Smooth muscle cell (in vitro differentiated cells): ENCODE data around the gene RSRC1. TPM values are rescaled to one million over a fixed set of nuclear protein-coding genes. Genes with fewer than 3 reads are reported as not detected.

Experiments
- DNase-seq: peaks from one replicate; lab custom pipeline; 2025; ENCODE audit not compliant: unreplicated experiment; lab: John Stamatoyannopoulos, UW
- H2AFZ ChIP-seq: fragments of 200-600 bp; sonication (generic); 2 replicates; pipeline ENCODE4 v1.6.0; 2016; ENCODE audit warnings: antibody characterized with exemption, low read depth, mild to moderate bottlenecking
- H3F3A ChIP-seq: fragments of 200-600 bp; sonication (generic); 2 replicates; pipeline ENCODE4 v1.6.0; 2017; ENCODE audit warnings: antibody characterized with exemption, low read depth
- H3K27ac ChIP-seq: fragments of 200-600 bp; sonication (generic); 2 replicates; pipeline ENCODE4 v1.5.1; 2016; ENCODE audit warnings: low read depth, mild to moderate bottlenecking
- H3K27me3 ChIP-seq: fragments of 200-600 bp; sonication (generic); 2 replicates; pipeline ENCODE4 v1.6.1; 2016; ENCODE audit warnings: low read depth, mild to moderate bottlenecking
- H3K36me3 ChIP-seq: fragments of 200-600 bp; sonication (generic); 2 replicates; pipeline ENCODE4 v1.5.1; 2016; ENCODE audit warnings: low read depth
- H3K4me1 ChIP-seq: fragments of 200-600 bp; sonication (generic); 2 replicates; pipeline ENCODE4 v1.5.1; 2016; ENCODE audit warnings: low read depth
- H3K4me2 ChIP-seq: fragments of 200-600 bp; sonication (generic); 2 replicates; pipeline ENCODE4 v1.6.0; 2016; ENCODE audit warnings: mild to moderate bottlenecking
- H3K4me3 ChIP-seq: fragments of 200-600 bp; sonication (generic); 2 replicates; pipeline ENCODE4 v1.5.1; 2016; ENCODE audit warnings: mild to moderate bottlenecking
- H3K79me2 ChIP-seq: fragments of 200-600 bp; sonication (generic); 2 replicates; pipeline ENCODE4 v1.6.0; 2016; ENCODE audit warnings: low read depth, mild to moderate bottlenecking
- H3K9ac ChIP-seq: fragments of 200-600 bp; sonication (generic); 2 replicates; pipeline ENCODE4 v1.6.0; 2016; ENCODE audit warnings: low read depth
- H3K9me3 ChIP-seq: fragments of 200-600 bp; sonication (generic); replicated peaks from 2 replicates; pipeline ENCODE4 v1.5.1; 2016; ENCODE audit warnings: low read depth
- H4K20me1 ChIP-seq: fragments of 200-600 bp; sonication (generic); 2 replicates; pipeline ENCODE4 v1.6.0; 2016; ENCODE audit warnings: low read depth
- WGBS: methylation state at CpG from one replicate; pipeline ENCODE4 v1.1.7; 2016; ENCODE audit warnings: low lambda C conversion rate; 5-methylcytosine and 5-hydroxymethylcytosine counted together
- polyA plus RNA-seq: library from polyadenylated mRNA; unstranded; fragments of >200 nt; fragmentation: Nextera tagmentation; extraction: Ambion mirVana; gene quantifications from 2 replicates; pipeline ENCODE4 v1.2.1, GENCODE V29; 2016
- total RNA-seq: library from RNA; depleted of rRNA; stranded (reverse); fragments of >200 nt; gene quantifications from 2 replicates; pipeline ENCODE4 v1.2.3, GENCODE V29; 2014
- TF ChIP-seq, protein P1 (sequence below): fragments of 200-600 bp; sonication (generic); IDR thresholded peaks from 2 replicates; pipeline ENCODE4 v1.5.1; 2017; ENCODE audit warnings: borderline replicate concordance, mild to moderate bottlenecking, antibody characterized with exemption; ENCODE audit not compliant: insufficient read depth, poor library complexity, severe bottlenecking

The RSRC1 gene
- total and polyA plus RNA-seq, 2 experiments from 2014 or later: 18.5 to 43.9 TPM

DNA sequence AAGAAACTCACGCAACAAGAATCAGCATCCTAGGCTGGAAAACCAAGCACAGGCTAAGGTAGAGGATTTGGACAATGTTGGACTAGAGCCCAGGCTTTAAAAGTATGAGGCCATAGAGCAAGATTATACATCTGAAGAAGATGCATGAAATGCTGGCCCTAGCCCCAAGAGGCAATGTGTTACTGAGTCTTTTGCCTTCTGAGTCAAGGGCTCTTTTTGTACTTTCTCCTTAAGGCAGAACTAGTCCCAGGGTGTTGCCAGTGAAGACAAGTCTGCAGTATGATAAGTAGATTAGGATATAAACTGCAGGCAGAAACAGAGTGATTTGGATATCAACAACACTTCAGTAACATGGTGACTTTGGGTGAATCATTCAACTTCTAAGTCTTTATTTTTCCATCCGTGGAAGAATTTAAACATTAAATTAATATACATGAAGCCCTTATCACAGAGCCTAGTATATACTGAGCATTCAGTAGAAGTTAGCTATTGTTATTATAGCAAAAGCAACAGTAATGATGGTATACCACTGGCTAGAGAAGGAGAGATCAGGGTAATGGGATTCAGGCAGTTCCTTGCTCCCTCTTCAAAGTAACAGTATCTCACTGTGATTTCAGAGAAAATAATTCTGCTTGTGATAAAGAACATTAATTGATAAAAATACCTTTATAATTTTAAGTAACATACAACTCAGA is 361.2 kb downstream of the RSRC1 start:
- Histone ChIP-seq H2AFZ (no peak overlapping the region), H3K4me3 (no peak overlapping the region), H4K20me1 (no peaks in the 10 kb centered on the region), H3F3A (peaks cover 7% of the 10 kb centered on the region), H3K27me3 (no peaks in the 10 kb centered on the region), H3K4me2 (peak overlapping the region; percentile 47), H3K9me3 (no peaks in the 10 kb centered on the region), H3K79me2 (no peaks in the 10 kb centered on the region), H3K4me1 (no peaks in the 10 kb centered on the region), H3K36me3 (no peaks in the 10 kb centered on the region), H3K27ac (peak overlapping the region; percentile 84), H3K9ac (no peak overlapping the region)
- DNase-seq: no peak
- TF ChIP-seq, protein P1, sequence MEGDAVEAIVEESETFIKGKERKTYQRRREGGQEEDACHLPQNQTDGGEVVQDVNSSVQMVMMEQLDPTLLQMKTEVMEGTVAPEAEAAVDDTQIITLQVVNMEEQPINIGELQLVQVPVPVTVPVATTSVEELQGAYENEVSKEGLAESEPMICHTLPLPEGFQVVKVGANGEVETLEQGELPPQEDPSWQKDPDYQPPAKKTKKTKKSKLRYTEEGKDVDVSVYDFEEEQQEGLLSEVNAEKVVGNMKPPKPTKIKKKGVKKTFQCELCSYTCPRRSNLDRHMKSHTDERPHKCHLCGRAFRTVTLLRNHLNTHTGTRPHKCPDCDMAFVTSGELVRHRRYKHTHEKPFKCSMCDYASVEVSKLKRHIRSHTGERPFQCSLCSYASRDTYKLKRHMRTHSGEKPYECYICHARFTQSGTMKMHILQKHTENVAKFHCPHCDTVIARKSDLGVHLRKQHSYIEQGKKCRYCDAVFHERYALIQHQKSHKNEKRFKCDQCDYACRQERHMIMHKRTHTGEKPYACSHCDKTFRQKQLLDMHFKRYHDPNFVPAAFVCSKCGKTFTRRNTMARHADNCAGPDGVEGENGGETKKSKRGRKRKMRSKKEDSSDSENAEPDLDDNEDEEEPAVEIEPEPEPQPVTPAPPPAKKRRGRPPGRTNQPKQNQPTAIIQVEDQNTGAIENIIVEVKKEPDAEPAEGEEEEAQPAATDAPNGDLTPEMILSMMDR: no peak
- 67% methylated on average over 2 of the region's 2 CpGs for WGBS

DNA sequence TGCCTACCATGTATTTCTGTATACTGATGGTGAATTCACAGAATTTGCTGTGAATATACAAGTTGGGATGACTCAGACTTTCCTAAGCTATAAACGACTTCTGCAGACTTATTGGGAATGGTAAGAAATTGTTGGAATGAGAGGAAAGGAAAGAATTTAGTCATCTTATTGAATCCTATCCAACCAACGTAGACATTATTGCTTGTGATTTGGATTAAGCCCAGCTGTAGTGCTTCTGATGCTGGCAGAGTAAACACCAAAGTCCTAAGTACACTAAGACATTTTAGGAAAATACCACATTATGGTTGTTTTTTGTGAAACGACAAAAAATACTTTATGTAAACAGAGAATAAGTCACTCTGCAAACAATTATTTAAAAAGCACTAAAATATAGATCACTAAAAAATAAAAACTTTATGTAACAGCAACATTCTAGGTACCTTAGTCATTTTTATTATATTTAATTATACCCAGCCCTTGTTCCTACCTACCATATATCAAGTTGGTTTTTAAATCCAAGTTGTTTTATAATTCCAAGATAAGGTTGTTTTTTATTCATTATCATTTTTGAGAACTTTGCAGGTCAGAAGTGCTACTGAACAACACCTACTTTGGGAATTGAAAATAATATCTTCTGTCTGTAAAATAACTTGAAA is 361.9 kb downstream of the RSRC1 start:
- no peak for DNase-seq
- no peaks in the 10 kb centered on the region for H3K79me2 ChIP-seq
- no peak overlapping the region for H2AFZ ChIP-seq
- H3K27me3 ChIP-seq: no peaks in the 10 kb centered on the region
- H3K27ac ChIP-seq: peak overlapping the region; percentile 84
- no peaks in the 10 kb centered on the region for H3K36me3 ChIP-seq
- H3F3A ChIP-seq: peaks cover 7% of the 10 kb centered on the region
- H3K9ac ChIP-seq: no peak overlapping the region
- no peak overlapping the region for H3K4me3 ChIP-seq
- no peaks in the 10 kb centered on the region for H3K4me1 ChIP-seq
- peak overlapping the region; percentile 47 for H3K4me2 ChIP-seq
- TF ChIP-seq, protein P1: no peak
- no peaks in the 10 kb centered on the region for H4K20me1 ChIP-seq
- WGBS: 27% methylated on average over 3 of the region's 3 CpGs
- H3K9me3 ChIP-seq: no peaks in the 10 kb centered on the region

DNA sequence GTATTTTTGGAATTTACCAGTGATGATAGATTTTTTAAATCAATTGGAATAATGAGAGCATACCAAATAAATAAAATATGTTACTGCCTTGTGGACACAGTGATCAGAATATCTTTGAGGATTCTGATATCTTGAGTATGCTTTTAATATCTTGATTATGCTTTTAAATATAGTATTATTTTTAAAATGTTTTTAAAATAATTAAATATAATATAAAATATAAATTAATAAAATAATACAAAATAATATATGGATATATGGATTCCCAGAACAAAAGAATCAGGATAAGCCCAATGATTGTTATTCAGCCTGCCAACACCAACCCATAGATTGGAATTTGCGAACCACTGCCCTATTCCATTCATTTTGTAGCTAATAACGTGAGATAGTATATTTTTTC is 369.2 kb downstream of the RSRC1 start:
- H3F3A ChIP-seq: no peaks in the 10 kb centered on the region
- no peak overlapping the region for H2AFZ ChIP-seq
- 99% methylated on average over 2 of the region's 2 CpGs for WGBS
- no peak for DNase-seq
- H3K4me1 ChIP-seq: peaks cover 10% of the 10 kb centered on the region
- H3K4me3 ChIP-seq: no peak overlapping the region
- no peak overlapping the region for H3K4me2 ChIP-seq
- no peak overlapping the region for H3K9ac ChIP-seq
- H3K79me2 ChIP-seq: no peaks in the 10 kb centered on the region
- H3K27me3 ChIP-seq: no peaks in the 10 kb centered on the region
- TF ChIP-seq, protein P1: no peak
- H4K20me1 ChIP-seq: no peaks in the 10 kb centered on the region
- no peaks in the 10 kb centered on the region for H3K36me3 ChIP-seq
- no peaks in the 10 kb centered on the region for H3K9me3 ChIP-seq
- no peak overlapping the region for H3K27ac ChIP-seq
